NCI-H345 (cell line): ENCODE measurements around the gene GDPD5.

Experiments used
- DNase-seq: peaks from one replicate; lab custom pipeline; 2025; lab: John Stamatoyannopoulos, UW

GDPD5 gene, protein sequence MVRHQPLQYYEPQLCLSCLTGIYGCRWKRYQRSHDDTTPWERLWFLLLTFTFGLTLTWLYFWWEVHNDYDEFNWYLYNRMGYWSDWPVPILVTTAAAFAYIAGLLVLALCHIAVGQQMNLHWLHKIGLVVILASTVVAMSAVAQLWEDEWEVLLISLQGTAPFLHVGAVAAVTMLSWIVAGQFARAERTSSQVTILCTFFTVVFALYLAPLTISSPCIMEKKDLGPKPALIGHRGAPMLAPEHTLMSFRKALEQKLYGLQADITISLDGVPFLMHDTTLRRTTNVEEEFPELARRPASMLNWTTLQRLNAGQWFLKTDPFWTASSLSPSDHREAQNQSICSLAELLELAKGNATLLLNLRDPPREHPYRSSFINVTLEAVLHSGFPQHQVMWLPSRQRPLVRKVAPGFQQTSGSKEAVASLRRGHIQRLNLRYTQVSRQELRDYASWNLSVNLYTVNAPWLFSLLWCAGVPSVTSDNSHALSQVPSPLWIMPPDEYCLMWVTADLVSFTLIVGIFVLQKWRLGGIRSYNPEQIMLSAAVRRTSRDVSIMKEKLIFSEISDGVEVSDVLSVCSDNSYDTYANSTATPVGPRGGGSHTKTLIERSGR

DNA sequence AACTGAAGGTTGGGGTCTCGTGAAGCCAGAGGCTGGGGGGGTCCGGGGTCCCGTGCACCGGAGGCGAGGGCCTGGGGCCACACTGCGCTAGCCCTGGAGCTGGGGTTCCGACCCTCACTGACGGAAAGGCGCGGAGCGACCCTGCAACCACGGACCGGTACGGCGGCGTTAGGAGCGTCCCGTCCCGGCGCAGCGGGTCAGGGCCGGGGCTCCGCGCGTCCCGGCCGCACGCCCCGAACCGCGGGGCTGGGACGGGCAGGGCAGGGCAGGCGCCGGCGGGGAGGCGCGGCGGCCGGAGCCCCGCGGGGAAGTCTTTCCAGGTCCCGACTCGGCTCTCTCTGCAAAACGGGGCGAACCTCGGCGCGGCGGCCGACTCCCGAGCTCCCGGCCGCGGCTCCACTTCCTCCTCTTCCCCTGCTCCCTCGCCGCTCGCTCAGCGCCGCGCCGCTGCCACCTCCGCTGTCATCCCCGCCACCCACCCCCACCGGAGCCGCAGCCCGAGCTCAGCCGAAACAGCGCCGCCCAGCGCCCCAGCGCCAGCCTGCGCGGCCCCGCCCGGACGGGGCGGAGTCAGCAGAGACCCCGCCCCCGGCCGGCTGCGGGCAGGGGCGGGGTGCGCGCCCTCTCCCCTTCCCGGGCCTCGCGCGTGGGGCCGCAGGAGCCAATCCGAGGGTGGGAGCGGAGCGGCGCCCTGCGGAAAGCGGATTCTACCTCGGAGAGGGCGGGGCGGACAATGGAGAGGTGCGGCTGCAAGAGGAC is at the start of gene GDPD5:
TSS of gene GDPD5 (minus strand) at position 509 of the 759 bp plus-strand sequence. CDS start 48,206 bp downstream, outside the sequence.
- peak; percentile 80 for DNase-seq

- no peak for DNase-seq
Observed at GRCh38 chr11:75574698-75575602, 49.2 kb upstream of the GDPD5 start.

DNA sequence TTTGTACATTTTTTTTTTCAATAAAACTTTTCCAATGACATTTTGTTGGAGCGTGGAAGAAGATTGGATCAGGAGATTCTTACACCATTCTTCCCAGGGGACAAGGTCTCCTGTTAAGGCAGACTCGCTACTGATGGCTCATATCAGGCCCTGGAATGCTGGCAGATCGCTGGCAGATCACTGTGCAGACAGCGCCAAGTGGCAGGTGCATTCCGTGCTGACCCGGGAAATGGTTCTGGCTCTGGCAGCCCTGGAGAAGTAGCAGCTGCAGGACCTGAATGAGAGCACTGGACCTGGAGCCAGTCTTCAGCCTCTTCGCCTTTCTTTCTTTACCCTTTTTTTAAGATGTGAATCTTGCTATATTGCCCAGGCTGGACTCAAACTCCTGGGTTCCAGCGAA is 47.0 kb upstream of the GDPD5 start:
- DNase-seq = no peak

GRCh38 chr11:75571625-75572024 is 45.9 kb upstream of the GDPD5 start:
- DNase-seq = no peak

GRCh38 chr11:75570559-75571139 is 44.9 kb upstream of the GDPD5 start:
- DNase-seq = no peak

DNA sequence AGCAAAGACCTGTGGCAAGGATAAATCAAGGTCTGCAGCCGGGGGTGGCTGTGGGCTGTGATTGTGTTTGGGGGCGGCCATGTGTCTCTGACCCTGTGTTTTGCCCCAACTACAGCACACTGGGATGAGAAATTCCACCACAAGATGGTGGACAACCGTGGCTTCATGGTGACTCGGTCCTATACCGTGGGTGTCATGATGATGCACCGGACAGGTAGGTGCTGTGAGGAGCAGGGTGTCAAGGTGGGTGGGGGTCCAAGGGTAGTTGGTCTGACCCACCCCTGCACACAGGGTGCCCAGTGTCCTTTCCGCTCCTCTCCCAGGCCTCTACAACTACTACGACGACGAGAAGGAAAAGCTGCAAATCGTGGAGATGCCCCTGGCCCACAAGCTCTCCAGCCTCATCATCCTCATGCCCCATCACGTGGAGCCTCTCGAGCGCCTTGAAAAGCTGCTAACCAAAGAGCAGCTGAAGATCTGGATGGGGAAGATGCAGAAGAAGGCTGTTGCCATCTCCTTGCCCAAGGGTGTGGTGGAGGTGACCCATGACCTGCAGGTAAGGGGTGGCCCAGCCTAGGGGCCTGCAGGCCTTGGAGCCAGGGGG is 43.0 kb upstream of the GDPD5 start:
- no peak for DNase-seq

- DNase-seq = no peak
Observed at GRCh38 chr11:75567971-75568370, 42.2 kb upstream of the GDPD5 start.

GRCh38 chr11:75566763-75567279 is 41.1 kb upstream of the GDPD5 start:
- no peak for DNase-seq

GRCh38 chr11:75565916-75566762 is 40.4 kb upstream of the GDPD5 start:
- no peak for DNase-seq

GRCh38 chr11:75565221-75565814 is 39.6 kb upstream of the GDPD5 start:
- DNase-seq = no peak

DNA sequence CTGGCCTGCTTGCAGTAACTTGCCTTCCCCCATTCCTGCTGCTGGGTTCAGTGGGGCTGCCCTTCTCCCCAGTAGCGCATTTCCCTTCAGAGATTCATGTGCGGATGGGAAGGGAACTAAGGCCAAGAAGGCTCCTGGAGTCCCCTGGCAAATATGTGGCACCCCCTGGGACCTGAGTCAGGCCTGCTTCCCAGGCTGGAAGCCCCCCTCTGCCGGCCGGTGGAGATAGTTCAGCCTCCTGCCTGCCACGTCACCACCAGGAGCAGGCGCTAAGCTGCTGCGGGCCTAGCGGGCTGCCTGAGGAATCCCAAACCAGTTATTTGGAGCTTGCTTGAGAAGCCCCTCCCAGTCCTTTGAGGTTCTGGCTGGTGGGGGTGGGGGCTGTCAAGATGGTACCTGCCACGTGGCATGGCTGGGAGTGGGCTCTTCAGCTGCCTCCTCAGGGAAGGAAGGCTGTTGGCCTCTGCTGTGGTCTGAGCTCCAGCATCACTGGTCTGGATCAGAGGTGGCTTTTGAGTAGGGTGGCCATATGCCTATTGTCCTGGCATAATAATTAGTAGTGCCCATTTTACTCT is 38.3 kb upstream of the GDPD5 start:
- no peak for DNase-seq

DNA sequence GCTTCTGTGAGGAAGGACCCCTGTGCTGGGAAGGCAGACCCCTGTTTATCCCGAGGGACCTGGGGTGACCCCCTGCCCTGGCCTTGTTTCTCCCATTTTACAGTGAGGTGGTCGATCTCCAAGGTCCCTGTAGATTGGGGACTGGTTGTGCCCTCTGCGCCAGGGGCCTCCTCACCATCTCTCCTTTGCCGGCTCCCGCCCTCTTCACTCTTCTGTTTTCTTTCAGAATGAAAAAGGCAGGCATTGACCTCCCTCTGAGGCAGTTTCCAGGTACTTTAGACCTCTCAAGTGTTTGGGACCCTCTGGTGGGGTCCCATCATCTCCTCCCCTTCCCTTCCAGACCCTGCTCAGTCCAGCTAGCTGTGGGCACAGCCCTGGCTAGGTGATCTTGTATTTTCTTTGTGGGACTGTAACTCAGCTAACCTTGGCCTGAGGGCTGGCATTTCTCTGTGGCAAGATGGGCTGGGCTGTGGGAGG is 37.8 kb upstream of the GDPD5 start:
- DNase-seq = no peak

GRCh38 chr11:75562836-75563484 is 37.2 kb upstream of the GDPD5 start:
- DNase-seq = no peak

- DNase-seq = peak; percentile 83
Observed at GRCh38 chr11:75562048-75562835, 36.5 kb upstream of the GDPD5 start, which contains the start of gene SERPINH1. TSS of gene SERPINH1 (plus strand) at chr11:75562253. CDS start at chr11:75566350, 4,097 bp downstream.

GRCh38 chr11:75561426-75562047 is 35.8 kb upstream of the GDPD5 start:
- no peak for DNase-seq

GRCh38 chr11:75560644-75561043 is 34.9 kb upstream of the GDPD5 start:
- DNase-seq = no peak
